CD4-positive, CD25-positive, alpha-beta regulatory T cell (primary cell): ENCODE measurements around the gene MRPL51. TPM values are rescaled to one million over a fixed set of nuclear protein-coding genes. Genes with fewer than 3 reads are reported as not detected.
A peak's percentile ranks its signal among the peaks of the same experiment; 100 is the strongest.
"Not testable (repeated sequence)": the region's sequence is repeated elsewhere in the genome, so short reads cannot be mapped to it uniquely, and the experiment has no call there.

Experiments
- ATAC-seq, 2 donors: fragments of 150-1000 bp; cut with Tn5 transposase; one replicate each; pipeline ENCODE4 v1.10.0; 2021; ENCODE audit warnings: low read depth in 2 of 2, moderate number of reproducible peaks in 2 of 2, moderate library complexity in 1 of 2
- DNase-seq, 3 donors: peaks; one replicate each; pipeline versions ENCODE4 v3.0.0 to v3.0.0-alpha.2; 2012 to 2022; ENCODE audit warnings: mixed read lengths in 1 of 3
- H3K27ac ChIP-seq: one replicate; pipeline ENCODE4 v1.7.0; 2013; ENCODE audit warnings: mild to moderate bottlenecking, low read length; ENCODE audit not compliant: insufficient read depth, poor library complexity, severe bottlenecking
- H3K27me3 ChIP-seq: one replicate; pipeline ENCODE4 v1.7.0; 2013; ENCODE audit warnings: low read length; ENCODE audit not compliant: control insufficient read depth, insufficient read depth
- H3K36me3 ChIP-seq: one replicate; pipeline ENCODE4 v1.7.0; 2013; ENCODE audit warnings: mild to moderate bottlenecking, low read length, moderate library complexity; ENCODE audit not compliant: control insufficient read depth, insufficient read depth
- H3K4me1 ChIP-seq: 2 replicates; pipeline ENCODE4 v1.7.0; 2013; ENCODE audit warnings: mild to moderate bottlenecking, low read length; ENCODE audit not compliant: insufficient read depth, control insufficient read depth, poor library complexity, severe bottlenecking
- H3K4me3 ChIP-seq: one replicate; pipeline ENCODE4 v1.7.0; 2013; ENCODE audit warnings: low read depth, mild to moderate bottlenecking, low read length, moderate library complexity
- H3K9me3 ChIP-seq, 2 experiments: 1 replicate in 1 of 2; 2 replicates in 1 of 2; pipeline ENCODE4 v1.7.0; 2013; ENCODE audit warnings: low read length in 2 of 2, mild to moderate bottlenecking in 1 of 2, moderate library complexity in 1 of 2; ENCODE audit not compliant: control insufficient read depth in 2 of 2
- H3K27ac Mint-ChIP-seq, 3 donors: one replicate each; pipeline ENCODE4 v1.8.0; 2020 to 2022; ENCODE audit warnings: mild to moderate bottlenecking in 3 of 3, mixed read lengths in 3 of 3, moderate library complexity in 2 of 3
- H3K27me3 Mint-ChIP-seq: one replicate; pipeline ENCODE4 v1.8.0; 2022; ENCODE audit warnings: mild to moderate bottlenecking, mixed read lengths
- H3K36me3 Mint-ChIP-seq: one replicate; pipeline ENCODE4 v1.8.0; 2020; ENCODE audit warnings: mixed read lengths
- H3K4me1 Mint-ChIP-seq, 4 donors: one replicate each; pipeline ENCODE4 v1.8.0; 2020 to 2022; ENCODE audit warnings: mixed read lengths in 4 of 4, mild to moderate bottlenecking in 1 of 4
- H3K4me3 Mint-ChIP-seq, 4 donors: one replicate each; pipeline ENCODE4 v1.8.0; 2020 to 2022; ENCODE audit warnings: mild to moderate bottlenecking in 4 of 4, mixed read lengths in 4 of 4, moderate library complexity in 3 of 4
- H3K9me3 Mint-ChIP-seq, 7 donors: one replicate each; pipeline ENCODE4 v1.8.0; 2020 to 2022; ENCODE audit warnings: mixed read lengths in 7 of 7, mild to moderate bottlenecking in 3 of 7, moderate library complexity in 2 of 7
- polyA plus RNA-seq, 4 donors: library from polyadenylated mRNA; unstranded; fragments of 300-500 nt; fragmentation: Illumina TruSeq; gene quantifications; one replicate each; pipeline ENCODE4 v1.2.3, GENCODE V29; 2021
- total RNA-seq: library from RNA; stranded (reverse); gene quantifications from one replicate; pipeline ENCODE4 v1.2.3, GENCODE V29; 2022

The MRPL51 gene
- total and polyA plus RNA-seq, 5 donors from 2014 or later: 40.5 to 372 (median 245) TPM

DNA sequence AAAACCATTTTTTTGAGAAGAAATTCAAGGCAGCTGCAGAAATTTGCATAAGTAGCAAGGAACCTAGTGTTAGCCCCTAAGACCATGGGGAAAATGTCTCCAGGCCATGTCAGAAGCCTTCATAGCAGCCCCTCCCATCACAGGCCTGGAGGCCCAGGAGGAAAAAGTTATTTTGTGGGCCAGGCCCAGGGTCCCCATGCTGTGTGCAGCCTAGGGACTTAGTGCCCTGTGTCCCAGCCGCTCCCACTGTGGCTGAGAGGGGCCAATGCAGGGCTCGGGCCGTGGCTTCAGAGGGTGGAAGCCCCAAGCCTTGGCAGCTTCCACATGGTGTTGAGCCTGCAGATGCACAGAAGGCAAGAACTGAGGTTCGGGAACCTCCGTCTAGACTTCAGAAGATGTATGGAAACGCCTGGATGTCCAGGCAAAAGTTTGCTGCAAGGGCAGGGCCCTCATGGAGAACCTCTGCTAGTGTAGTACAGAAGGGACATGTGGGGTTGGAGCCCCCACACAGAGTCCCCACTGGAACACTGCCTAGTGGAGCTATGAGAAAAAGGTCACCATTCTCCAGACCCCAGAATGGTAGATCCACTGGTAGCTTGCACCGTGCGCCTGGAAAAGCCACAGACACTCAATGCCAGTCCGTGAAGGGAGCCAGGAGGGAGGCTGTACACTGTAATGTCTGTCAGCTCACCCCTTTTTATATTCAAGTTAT, 25.3 kb downstream of the MRPL51 start:
- H3K4me3 Mint-ChIP-seq: peak overlapping the region; percentile 91 to 99 (median 96)
- H3K27ac Mint-ChIP-seq: peak overlapping the region; percentile 82 to 95 (median 92)
- Histone ChIP-seq H3K27ac (peak overlapping the region; percentile 48), H3K36me3 (peaks cover 22% of the 10 kb centered on the region), H3K4me1 (peaks cover 68% of the 10 kb centered on the region), H3K4me3 (peak overlapping the region; percentile 95)
- not testable (repeated sequence) for H3K9me3 Mint-ChIP-seq, H3K9me3 ChIP-seq, H3K27me3 ChIP-seq, DNase-seq, ATAC-seq, H3K27me3 Mint-ChIP-seq
- H3K4me1 Mint-ChIP-seq: peaks cover 27 to 73% (median 62%) of the 10 kb centered on the region in 4 donors
- peaks cover 35% of the 10 kb centered on the region for H3K36me3 Mint-ChIP-seq

DNA sequence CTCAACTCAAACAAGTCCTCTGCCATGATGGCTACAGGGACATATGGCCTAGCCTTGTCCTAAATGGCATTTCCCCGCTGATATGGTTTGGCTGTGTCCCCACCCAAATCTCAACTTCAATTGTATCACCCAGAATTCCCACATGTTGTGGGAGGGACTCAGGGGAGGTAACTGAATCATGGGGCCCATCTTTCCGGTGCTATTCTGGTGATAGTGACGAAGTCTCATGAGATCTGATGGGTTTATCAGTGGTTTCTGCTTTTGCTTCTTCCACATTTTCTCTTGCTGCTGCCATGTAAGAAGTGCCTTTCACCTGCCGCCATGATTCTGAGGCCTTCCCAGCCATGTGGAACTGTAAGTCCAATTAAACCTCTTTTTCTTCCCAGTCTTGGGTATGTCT, 26.3 kb downstream of the MRPL51 start:
- Histone ChIP-seq H3K4me1 (peaks cover 78% of the 10 kb centered on the region), H3K36me3 (peaks cover 22% of the 10 kb centered on the region)
- not testable (repeated sequence) for H3K27me3 Mint-ChIP-seq, H3K9me3 Mint-ChIP-seq, H3K27me3 ChIP-seq, H3K4me3 ChIP-seq, H3K9me3 ChIP-seq, DNase-seq, ATAC-seq, H3K27ac ChIP-seq
- Mint-ChIP-seq H3K27ac (peak overlapping the region; percentile 64 to 82 (median 75)), H3K4me3 (peak overlapping the region in 3 of 4 donors; percentile 26 to 68 (median 62)), H3K4me1 (peaks cover 33 to 83% (median 70%) of the 10 kb centered on the region in 4 donors), H3K36me3 (peaks cover 41% of the 10 kb centered on the region)

DNA sequence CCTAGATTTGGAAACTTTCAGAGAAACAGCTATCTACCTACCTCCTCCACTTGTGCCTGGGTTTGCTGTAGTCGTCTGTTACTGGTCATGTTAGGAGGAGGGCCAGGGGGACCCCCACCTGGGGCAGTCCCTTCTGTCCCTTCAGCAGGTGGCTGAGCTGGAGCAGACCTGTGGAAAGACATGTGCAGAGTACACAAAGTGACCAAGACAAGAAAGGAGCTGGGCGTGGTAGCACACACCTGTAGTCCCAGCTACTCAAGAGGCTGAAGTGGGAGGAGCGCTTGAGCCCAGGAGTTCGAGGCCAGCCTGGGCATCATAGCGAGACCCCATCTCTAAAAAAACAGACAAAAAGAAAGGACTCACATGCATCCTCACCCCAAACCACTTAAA, 26.9 kb downstream of the MRPL51 start:
- peak overlapping the region; percentile 77 to 98 (median 95) for H3K27ac Mint-ChIP-seq
- H3K4me3 Mint-ChIP-seq: peak overlapping the region in 3 of 4 donors; percentile 21 to 40 (median 25)
- H3K27ac ChIP-seq: peak overlapping the region; percentile 96
- no peak overlapping the region for H3K4me3 ChIP-seq
- no peaks in the 10 kb centered on the region for H3K9me3 Mint-ChIP-seq
- H3K27me3 Mint-ChIP-seq: no peaks in the 10 kb centered on the region
- ATAC-seq (no peak), DNase-seq (no peak)
- H3K4me1 Mint-ChIP-seq: peaks cover 34 to 86% (median 74%) of the 10 kb centered on the region in 4 donors
- no peaks in the 10 kb centered on the region for H3K9me3 ChIP-seq
- H3K4me1 ChIP-seq: peaks cover 81% of the 10 kb centered on the region
- H3K36me3 Mint-ChIP-seq: peaks cover 43% of the 10 kb centered on the region
- peaks cover 25% of the 10 kb centered on the region for H3K36me3 ChIP-seq
- H3K27me3 ChIP-seq: no peaks in the 10 kb centered on the region

DNA sequence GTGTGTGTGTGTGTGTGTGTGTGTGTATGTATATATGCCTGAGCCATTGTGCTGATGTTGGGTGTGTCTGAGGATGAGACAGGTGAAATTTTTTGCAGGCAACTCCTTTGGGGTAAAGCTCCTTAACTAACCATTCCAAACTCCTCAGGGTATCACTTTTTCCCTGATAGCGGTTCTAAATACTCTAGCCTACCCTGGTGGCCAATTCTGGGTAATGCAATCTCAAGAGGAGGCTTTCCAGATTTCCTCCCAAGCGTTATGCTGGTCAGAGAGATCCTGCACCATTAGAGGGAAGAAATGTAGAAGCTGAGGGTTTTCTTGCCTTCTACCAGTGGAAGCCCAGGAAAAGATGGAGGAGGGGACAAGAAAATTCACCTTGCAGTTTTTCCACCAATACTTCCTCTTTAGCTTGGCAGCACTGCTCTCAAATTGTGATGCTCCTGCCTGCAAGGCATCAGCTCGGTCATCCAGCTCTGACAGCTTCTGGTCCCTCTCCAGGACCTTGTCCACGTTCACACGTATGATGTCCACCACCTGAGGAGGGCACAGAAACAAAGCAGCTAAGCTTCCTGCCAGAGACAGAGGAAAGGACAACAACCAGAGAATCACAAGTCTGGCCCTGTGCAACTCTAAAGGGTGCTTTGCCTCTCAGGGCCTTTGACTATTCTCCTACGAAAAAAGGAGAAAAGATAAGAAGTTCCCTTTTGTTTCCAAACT, 27.4 kb downstream of the MRPL51 start:
- H3K27ac Mint-ChIP-seq: peak overlapping the region; percentile 91 to 98 (median 95)
- Histone ChIP-seq H3K27ac (peak overlapping the region; percentile 96), H3K4me3 (no peak overlapping the region), H3K9me3 (no peaks in the 10 kb centered on the region), H3K4me1 (peaks cover 84% of the 10 kb centered on the region), H3K27me3 (no peaks in the 10 kb centered on the region), H3K36me3 (peaks cover 29% of the 10 kb centered on the region)
- DNase-seq: peak in 2 of 3 donors; percentile 63 to 71
- no peak for ATAC-seq
- no peaks in the 10 kb centered on the region for H3K27me3 Mint-ChIP-seq
- no peaks in the 10 kb centered on the region for H3K9me3 Mint-ChIP-seq
- H3K4me1 Mint-ChIP-seq: peaks cover 39 to 89% (median 78%) of the 10 kb centered on the region in 4 donors
- peak overlapping the region; percentile 22 to 86 (median 73) for H3K4me3 Mint-ChIP-seq
- H3K36me3 Mint-ChIP-seq: peaks cover 48% of the 10 kb centered on the region

DNA sequence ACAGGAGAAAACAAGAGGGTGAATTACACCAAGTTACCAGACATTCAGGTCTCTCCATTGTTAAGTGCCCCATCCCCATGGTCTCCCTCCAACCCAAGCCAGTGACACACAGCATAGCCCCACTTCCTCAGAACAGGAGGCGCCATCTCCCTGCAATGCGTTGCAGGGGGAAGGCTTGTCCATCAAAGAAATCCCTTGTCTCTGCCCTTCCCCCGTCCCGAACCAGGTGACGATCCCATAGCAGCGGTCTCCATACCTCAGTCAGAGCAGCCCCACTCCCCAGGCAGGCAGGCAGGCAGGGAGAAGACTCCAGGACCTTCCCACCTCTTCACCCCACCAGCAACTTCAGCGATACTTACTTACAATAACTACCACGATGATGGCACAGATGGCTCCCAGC, 28.5 kb downstream of the MRPL51 start:
- Histone ChIP-seq H3K4me1 (peaks cover 85% of the 10 kb centered on the region), H3K27ac (peak overlapping the region; percentile 96), H3K36me3 (peaks cover 32% of the 10 kb centered on the region), H3K4me3 (peak overlapping the region; percentile 17), H3K27me3 (no peaks in the 10 kb centered on the region), H3K9me3 (no peaks in the 10 kb centered on the region)
- Mint-ChIP-seq H3K4me3 (peak overlapping the region; percentile 39 to 90 (median 74)), H3K9me3 (no peaks in the 10 kb centered on the region), H3K27ac (peak overlapping the region; percentile 95 to 99 (median 96)), H3K4me1 (peaks cover 40 to 95% (median 80%) of the 10 kb centered on the region in 4 donors), H3K27me3 (no peaks in the 10 kb centered on the region), H3K36me3 (peaks cover 49% of the 10 kb centered on the region)
- ATAC-seq: no peak
- no peak for DNase-seq

DNA sequence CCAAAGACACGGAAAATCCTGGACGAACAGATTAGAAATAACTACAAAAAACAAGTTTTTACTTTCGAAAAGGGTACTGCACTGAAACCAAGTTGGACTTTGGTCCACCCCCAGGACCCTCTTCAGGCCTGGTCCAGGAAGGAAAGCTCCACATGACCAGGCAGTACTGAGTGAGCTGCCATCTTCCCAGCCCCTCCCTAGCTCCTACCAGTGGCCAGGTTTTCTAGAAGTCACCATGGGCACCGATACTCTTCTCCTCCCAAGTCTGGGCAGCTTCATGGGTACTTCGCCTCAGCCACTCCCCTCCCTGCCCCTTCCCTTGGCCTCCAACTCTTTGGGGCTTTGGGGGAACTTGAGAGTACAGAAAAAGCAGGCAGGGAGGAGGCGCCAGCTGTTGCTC, 29.2 kb downstream of the MRPL51 start:
- no peaks in the 10 kb centered on the region for H3K27me3 Mint-ChIP-seq
- H3K4me3 ChIP-seq: peak overlapping the region; percentile 74
- no peaks in the 10 kb centered on the region for H3K9me3 Mint-ChIP-seq

DNA sequence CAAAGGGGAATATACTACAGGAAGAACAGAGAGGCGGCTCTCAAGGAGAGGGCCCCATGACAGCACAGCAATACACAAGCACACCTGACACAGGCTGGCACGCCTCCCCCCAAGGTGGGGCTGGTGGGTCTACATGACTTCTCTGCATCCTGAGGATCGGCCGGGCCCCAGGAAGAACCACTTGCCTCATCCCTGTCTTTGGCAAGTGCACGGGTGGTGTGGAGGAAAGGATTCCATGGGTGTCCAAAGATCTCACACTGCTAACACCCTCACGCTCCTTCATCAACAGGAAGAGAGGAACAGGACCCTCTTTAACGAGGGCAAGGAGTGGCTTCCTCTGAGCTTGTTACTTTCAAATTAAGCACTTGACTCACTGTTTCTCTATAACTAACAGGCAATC, 29.8 kb downstream of the MRPL51 start:
- no peaks in the 10 kb centered on the region for H3K9me3 Mint-ChIP-seq
- peak overlapping the region; percentile 96 for H3K27ac ChIP-seq

More for the DNA sequence above, 29.2 kb downstream of the MRPL51 start:
- Mint-ChIP-seq H3K36me3 (peaks cover 55% of the 10 kb centered on the region), H3K27ac (peak overlapping the region; percentile 95 to 99 (median 96)), H3K4me3 (peak overlapping the region; percentile 83 to 90 (median 85)), H3K4me1 (peaks cover 45 to 95% (median 78%) of the 10 kb centered on the region in 4 donors)
- ATAC-seq: no peak
- Histone ChIP-seq H3K27me3 (no peaks in the 10 kb centered on the region), H3K4me1 (peaks cover 78% of the 10 kb centered on the region), H3K27ac (peak overlapping the region; percentile 96), H3K36me3 (peaks cover 37% of the 10 kb centered on the region), H3K9me3 (no peaks in the 10 kb centered on the region)
- DNase-seq: no peak

More for the DNA sequence above, 29.8 kb downstream of the MRPL51 start:
- Mint-ChIP-seq H3K27ac (peak overlapping the region; percentile 95 to 99 (median 96)), H3K4me3 (peak overlapping the region; percentile 83 to 90 (median 85)), H3K27me3 (no peaks in the 10 kb centered on the region), H3K4me1 (peaks cover 41 to 95% (median 73%) of the 10 kb centered on the region in 4 donors), H3K36me3 (peaks cover 61% of the 10 kb centered on the region)
- DNase-seq (peak in 1 of 3 donors; percentile 77), ATAC-seq (peak; percentile 27 to 30)
- Histone ChIP-seq H3K4me1 (peaks cover 72% of the 10 kb centered on the region), H3K36me3 (peaks cover 44% of the 10 kb centered on the region), H3K9me3 (no peaks in the 10 kb centered on the region), H3K27me3 (no peaks in the 10 kb centered on the region), H3K4me3 (peak overlapping the region; percentile 74)
